Transverse colon (tissue), 4 donors: Measurements from ENCODE around the gene SDK1. TPM values are rescaled to one million over a fixed set of nuclear protein-coding genes. Genes with fewer than 3 reads are reported as not detected.

Source experiments
- DNase-seq: peaks from one replicate; pipeline ENCODE4 v3.0.0-alpha.2; 2019
- H3K27ac ChIP-seq, 4 donors: fragments of 200-600 bp; sonication (generic); 2 replicates each; pipeline ENCODE4 v1.5.1; 2016 to 2018; ENCODE audit warnings: inconsistent platforms in 4 of 4
- H3K27me3 ChIP-seq: fragments of 200-600 bp; sonication (generic); 2 replicates; pipeline ENCODE4 v1.5.1; 2017; ENCODE audit warnings: inconsistent platforms
- H3K36me3 ChIP-seq, 4 donors: fragments of 200-600 bp; sonication (generic); 2 replicates each; pipeline ENCODE4 v1.5.1; 2017 to 2019; ENCODE audit warnings: inconsistent platforms in 4 of 4
- H3K4me1 ChIP-seq, 4 donors: fragments of 200-600 bp; sonication (generic); 2 replicates each; pipeline ENCODE4 v1.5.1; 2017 to 2020; ENCODE audit warnings: inconsistent platforms in 4 of 4
- H3K4me3 ChIP-seq, 4 donors: fragments of 200-600 bp; sonication (generic); 1 replicate in 1 of 4; 2 replicates in 3 of 4; pipeline versions ENCODE4 v1.5.1 to v1.6.1; 2017 to 2019; ENCODE audit warnings: inconsistent platforms in 4 of 4
- H3K9me3 ChIP-seq, 2 donors: fragments of 200-600 bp; sonication (generic); 2 replicates each; pipeline ENCODE4 v1.5.1; 2017 to 2019; ENCODE audit warnings: inconsistent platforms in 2 of 2
- EP300 ChIP-seq: sonication (generic); formaldehyde crosslinking; IDR thresholded peaks from one replicate; pipeline ENCODE4 v1.6.1; 2017; ENCODE audit warnings: antibody characterized with exemption, low read depth
- POLR2A ChIP-seq: fragments of 450-650 bp; IDR thresholded peaks from one replicate; pipeline ENCODE4 v1.6.1; 2016; ENCODE audit warnings: antibody characterized with exemption, mild to moderate bottlenecking, moderate library complexity
- POLR2AphosphoS5 ChIP-seq, 3 donors: sonication (generic); formaldehyde crosslinking; IDR thresholded peaks; one replicate each; pipeline ENCODE4 v1.6.1; 2016; ENCODE audit warnings: antibody characterized with exemption in 3 of 3
- WGBS, 2 donors: methylation state at CpG; one replicate each; pipeline ENCODE4 v1.1.5; 2018; ENCODE audit warnings: low coverage in 1 of 2; 5-methylcytosine and 5-hydroxymethylcytosine counted together
- in situ Hi-C, 4 donors: fragments of 200-750 bp; cut with MboI; loops; one replicate each; pipeline versions ENCODE4 v1.15.0 to v1.15.1; 2017; ENCODE audit warnings: low sequenced_read_pairs in 3 of 4, low pct_ligation_motif_present in 1 of 4, low pct_unique_long_range_greater_than_20kb in 1 of 4
- intact Hi-C: fragments of 100-400 bp; cut with DNase I; formaldehyde crosslinking; loops from one replicate; pipeline ENCODE4 v1.15.1; 2023; ENCODE audit warnings: low total_unique reads
- total RNA-seq, 4 donors: library from RNA; depleted of rRNA; stranded (reverse); fragments of >200 nt; gene quantifications; one replicate each; pipeline ENCODE4 v1.1.0, GENCODE V29; 2016
- TF ChIP-seq, protein P1 (sequence below), 5 experiments: fragments of 200-600 bp in 3 of 5; fragments of 450-650 bp in 2 of 5; sonication (generic) in 3 of 5; IDR thresholded peaks; 1 replicate in 2 of 5; 2 replicates in 3 of 5; pipeline ENCODE4 v1.5.1; 2016 to 2017; ENCODE audit warnings: antibody characterized with exemption in 5 of 5, inconsistent platforms in 3 of 5, mild to moderate bottlenecking in 2 of 5, moderate library complexity in 1 of 5

Gene SDK1
- total RNA-seq, 4 donors from 2014 or later, result 4.0 to 8.6 (median 5.4) TPM

DNA sequence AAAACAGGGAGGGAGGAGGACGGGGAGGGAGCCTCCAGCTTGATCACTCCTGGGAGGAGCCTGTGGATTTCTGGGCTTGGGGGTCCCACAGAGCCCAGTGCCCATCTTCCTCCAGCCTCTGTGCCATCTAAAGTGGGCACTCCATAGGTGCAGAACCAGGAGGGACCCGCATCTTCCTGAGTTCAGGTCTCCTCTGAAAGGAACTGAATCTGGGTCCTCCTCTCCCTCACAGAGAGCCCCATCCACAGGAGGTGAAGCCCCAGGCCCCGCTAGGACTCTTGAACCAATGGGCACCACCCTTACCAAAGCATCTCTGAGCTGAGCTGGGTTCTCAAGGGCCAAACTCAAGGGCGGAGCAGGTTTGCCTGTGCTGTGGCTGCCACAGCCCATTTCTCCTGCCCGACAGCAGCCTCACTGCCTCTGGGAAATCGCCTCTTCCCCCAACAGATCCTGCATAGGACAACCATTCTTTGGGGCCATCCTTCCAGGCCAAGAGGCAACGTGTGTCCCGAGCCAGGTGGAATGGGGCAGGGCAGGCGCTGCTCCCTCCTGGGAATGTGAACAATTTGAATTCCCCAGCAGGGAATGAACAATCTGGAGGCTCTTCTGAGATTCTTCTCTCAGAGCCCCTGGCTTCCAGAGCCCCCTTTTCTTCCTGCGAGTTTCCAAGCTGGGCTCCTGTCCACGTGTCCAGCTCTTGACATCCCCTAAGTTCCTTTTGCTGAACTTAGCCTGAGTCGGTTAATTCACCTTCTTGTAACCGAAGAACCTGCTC, 970.1 kb downstream of the SDK1 start:
- in situ Hi-C loops, result no loop called here
- Histone ChIP-seq H3K4me3 (no peak overlapping the region), H3K36me3 (no peaks in the 10 kb centered on the region), H3K4me1 (no peaks in the 10 kb centered on the region), H3K9me3 (no peaks in the 10 kb centered on the region), H3K27ac (no peak overlapping the region), H3K27me3 (no peaks in the 10 kb centered on the region)
- no peak for TF ChIP-seq EP300
- no peak for TF ChIP-seq POLR2A
- TF ChIP-seq, protein P1, sequence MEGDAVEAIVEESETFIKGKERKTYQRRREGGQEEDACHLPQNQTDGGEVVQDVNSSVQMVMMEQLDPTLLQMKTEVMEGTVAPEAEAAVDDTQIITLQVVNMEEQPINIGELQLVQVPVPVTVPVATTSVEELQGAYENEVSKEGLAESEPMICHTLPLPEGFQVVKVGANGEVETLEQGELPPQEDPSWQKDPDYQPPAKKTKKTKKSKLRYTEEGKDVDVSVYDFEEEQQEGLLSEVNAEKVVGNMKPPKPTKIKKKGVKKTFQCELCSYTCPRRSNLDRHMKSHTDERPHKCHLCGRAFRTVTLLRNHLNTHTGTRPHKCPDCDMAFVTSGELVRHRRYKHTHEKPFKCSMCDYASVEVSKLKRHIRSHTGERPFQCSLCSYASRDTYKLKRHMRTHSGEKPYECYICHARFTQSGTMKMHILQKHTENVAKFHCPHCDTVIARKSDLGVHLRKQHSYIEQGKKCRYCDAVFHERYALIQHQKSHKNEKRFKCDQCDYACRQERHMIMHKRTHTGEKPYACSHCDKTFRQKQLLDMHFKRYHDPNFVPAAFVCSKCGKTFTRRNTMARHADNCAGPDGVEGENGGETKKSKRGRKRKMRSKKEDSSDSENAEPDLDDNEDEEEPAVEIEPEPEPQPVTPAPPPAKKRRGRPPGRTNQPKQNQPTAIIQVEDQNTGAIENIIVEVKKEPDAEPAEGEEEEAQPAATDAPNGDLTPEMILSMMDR (IDR thresholded peaks at IDR 0.05), result no peak
- no peak for TF ChIP-seq POLR2AphosphoS5 (IDR thresholded peaks at IDR 0.05)
- no peak for DNase-seq
- 87% methylated on average over 12 of the region's 13 CpGs; no CpG with 5 or more reads in 1 of the 2 donors for WGBS, 2 donors
- intact Hi-C loops, result no loop called here

DNA sequence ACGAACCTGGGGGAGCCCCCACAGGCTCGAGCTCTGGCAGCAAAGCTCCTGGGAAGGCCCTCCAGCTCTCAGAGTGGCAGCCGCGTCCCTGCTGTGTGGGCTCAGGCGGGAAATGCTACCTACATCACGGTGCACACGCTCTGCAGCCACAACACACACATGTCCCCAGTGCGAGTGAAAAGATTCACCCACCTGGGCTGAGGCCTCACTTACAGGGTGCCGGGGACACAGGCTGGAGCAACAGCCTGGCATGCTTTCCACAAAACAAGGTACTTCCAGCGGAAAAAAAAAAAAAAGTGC, 970.6 kb downstream of the SDK1 start:
- 89% methylated on average over 10 of the region's 10 CpGs; no CpG with 5 or more reads in 1 of the 2 donors for WGBS, 2 donors
- no peak for DNase-seq

DNA sequence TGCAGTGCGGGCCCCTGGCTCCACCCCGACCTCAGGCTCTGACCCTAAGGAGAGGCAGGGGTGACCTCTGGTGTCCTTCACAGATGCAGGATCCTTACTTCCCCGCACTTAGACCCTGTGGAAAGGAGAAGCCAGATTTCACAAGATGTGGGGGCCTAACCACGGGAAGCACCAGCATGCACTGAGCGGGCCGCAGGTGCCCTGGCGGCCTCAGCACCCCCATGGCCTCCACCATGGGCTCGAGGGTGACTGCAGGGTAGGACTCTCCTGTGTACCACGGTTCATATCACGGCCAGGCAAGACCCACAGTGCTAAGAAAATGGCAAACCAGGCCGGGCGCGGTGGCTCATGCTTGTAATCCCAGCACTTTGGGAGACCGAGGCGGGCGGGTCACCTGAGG, 971.1 kb downstream of the SDK1 start:
- TF ChIP-seq POLR2A (no peak), EP300 (no peak), POLR2AphosphoS5 (IDR thresholded peaks at IDR 0.05) (no peak)
- TF ChIP-seq, protein P1 (IDR thresholded peaks at IDR 0.05), result no peak
- Histone ChIP-seq H3K27me3 (no peaks in the 10 kb centered on the region), H3K4me1 (no peaks in the 10 kb centered on the region), H3K36me3 (no peaks in the 10 kb centered on the region), H3K4me3 (no peak overlapping the region), H3K9me3 (no peaks in the 10 kb centered on the region), H3K27ac (no peak overlapping the region)
- WGBS, 2 donors, result 87% methylated on average over 16 of the region's 16 CpGs; no CpG with 5 or more reads in 1 of the 2 donors
- no peak for DNase-seq
- in situ Hi-C loops (no loop called here), intact Hi-C loops (no loop called here)

More for the DNA sequence above, 970.6 kb downstream of the SDK1 start:
- H3K27ac ChIP-seq, result no peak overlapping the region
- no peak for TF ChIP-seq POLR2A
- TF ChIP-seq, protein P1 (IDR thresholded peaks at IDR 0.05), result no peak
- no peak for TF ChIP-seq POLR2AphosphoS5 (IDR thresholded peaks at IDR 0.05)
- TF ChIP-seq EP300, result no peak
- H3K27me3 ChIP-seq, result no peaks in the 10 kb centered on the region
- H3K9me3 ChIP-seq, result no peaks in the 10 kb centered on the region
- H3K36me3 ChIP-seq, result no peaks in the 10 kb centered on the region
- H3K4me1 ChIP-seq, result no peaks in the 10 kb centered on the region
- in situ Hi-C loops (no loop called here), intact Hi-C loops (no loop called here)
- no peak overlapping the region for H3K4me3 ChIP-seq

DNA sequence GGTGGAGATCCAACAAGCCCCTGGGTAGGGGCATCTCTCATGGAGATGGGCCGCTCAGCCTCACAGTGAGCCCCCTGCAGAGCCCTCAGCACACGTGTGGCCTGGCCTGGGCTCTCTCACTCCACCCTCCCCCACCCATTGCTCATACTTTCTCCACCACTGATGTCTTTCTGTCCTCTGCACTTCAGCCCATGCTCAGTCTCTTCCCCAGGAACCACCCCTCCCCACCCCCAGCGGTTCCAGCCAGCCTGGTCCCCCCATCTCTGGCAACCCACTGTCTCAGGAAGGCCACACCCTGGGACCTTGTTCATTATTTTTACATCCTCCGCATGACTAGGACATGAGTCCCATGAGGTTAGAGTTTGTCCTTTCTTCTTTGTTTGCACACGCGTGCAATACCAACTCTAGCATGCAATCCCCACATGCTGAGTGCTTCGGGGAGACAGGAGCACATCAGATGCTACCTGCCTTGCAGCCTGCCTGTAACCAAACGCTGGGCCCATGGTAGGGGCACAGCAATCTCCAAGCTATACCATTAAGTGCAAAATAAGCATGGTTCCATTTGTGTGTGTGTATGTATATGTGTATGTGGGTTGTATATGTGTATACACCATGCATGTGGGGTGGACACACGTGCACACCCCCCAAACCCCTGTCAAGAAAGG, 972.6 kb downstream of the SDK1 start:
- Histone ChIP-seq H3K27ac (no peak overlapping the region), H3K4me1 (no peaks in the 10 kb centered on the region), H3K4me3 (no peak overlapping the region), H3K9me3 (no peaks in the 10 kb centered on the region), H3K27me3 (no peaks in the 10 kb centered on the region), H3K36me3 (no peaks in the 10 kb centered on the region)
- TF ChIP-seq, protein P1 (IDR thresholded peaks at IDR 0.05), result no peak
- TF ChIP-seq POLR2A (no peak), EP300 (no peak), POLR2AphosphoS5 (IDR thresholded peaks at IDR 0.05) (no peak)
- intact Hi-C loops (no loop called here), in situ Hi-C loops (no loop called here)
- WGBS, 2 donors, result 82% methylated on average over 9 of the region's 9 CpGs; no CpG with 5 or more reads in 1 of the 2 donors
- DNase-seq, result no peak
